Breast epithelium (tissue), 4 donors: ENCODE data around the gene CPNE9. TPM values are rescaled to one million over a fixed set of nuclear protein-coding genes. Genes with fewer than 3 reads are reported as not detected.

Experiments used
- DNase-seq, 2 donors: peaks; one replicate each; pipeline ENCODE4 v3.0.0-alpha.2; 2019; ENCODE audit warnings: low spot score in 2 of 2
- H3K27ac ChIP-seq, 2 donors: fragments of 200-600 bp; sonication (generic) in 1 of 2; one replicate each; pipeline ENCODE4 v1.5.1; 2016 to 2019; ENCODE audit warnings: mild to moderate bottlenecking in 1 of 2
- H3K27me3 ChIP-seq, 2 donors: fragments of 200-600 bp; sonication (generic) in 1 of 2; one replicate each; pipeline versions ENCODE4 v1.5.1 to v1.6.0; 2017 to 2019; ENCODE audit warnings: control low read depth in 1 of 2, mild to moderate bottlenecking in 1 of 2
- H3K36me3 ChIP-seq: fragments of 200-600 bp; one replicate; pipeline ENCODE4 v1.5.1; 2019
- H3K4me1 ChIP-seq, 2 donors: fragments of 200-600 bp; sonication (generic); one replicate each; pipeline ENCODE4 v1.5.1; 2016 to 2019; ENCODE audit warnings: control low read depth in 1 of 2
- H3K4me3 ChIP-seq, 3 donors: fragments of 200-600 bp; sonication (generic); 1 replicate in 2 of 3; 2 replicates in 1 of 3; pipeline ENCODE4 v1.5.1; 2016 to 2019; ENCODE audit warnings: mild to moderate bottlenecking in 3 of 3, moderate library complexity in 2 of 3
- H3K9me3 ChIP-seq, 2 donors: fragments of 200-600 bp; sonication (generic) in 1 of 2; one replicate each; pipeline ENCODE4 v1.5.1; 2016 to 2019; ENCODE audit warnings: control low read depth in 1 of 2
- POLR2A ChIP-seq: fragments of 450-650 bp; IDR thresholded peaks from one replicate; pipeline ENCODE4 v1.6.1; 2016; ENCODE audit warnings: antibody characterized with exemption, mild to moderate bottlenecking, moderate library complexity
- POLR2AphosphoS5 ChIP-seq, 3 donors: sonication (generic); formaldehyde crosslinking; IDR thresholded peaks; one replicate each; pipeline ENCODE4 v1.6.1; 2017; ENCODE audit warnings: antibody characterized with exemption in 3 of 3
- intact Hi-C: fragments of 100-400 bp; cut with DNase I; formaldehyde crosslinking; loops from one replicate; pipeline ENCODE4 v1.15.1; 2023; ENCODE audit warnings: low total_unique reads
- total RNA-seq, 3 donors: library from RNA; depleted of rRNA; stranded (reverse); fragments of >200 nt; gene quantifications; one replicate each; pipeline ENCODE4 v1.1.0, GENCODE V29; 2016
- TF ChIP-seq, protein P1 (sequence below), 3 donors: fragments of 450-650 bp; IDR thresholded peaks; one replicate each; pipeline ENCODE4 v1.5.1; 2016 to 2017; ENCODE audit warnings: antibody characterized with exemption in 3 of 3, mild to moderate bottlenecking in 3 of 3, moderate library complexity in 3 of 3

CPNE9 gene
- total RNA-seq, 3 donors from 2014 or later = not detected

DNA sequence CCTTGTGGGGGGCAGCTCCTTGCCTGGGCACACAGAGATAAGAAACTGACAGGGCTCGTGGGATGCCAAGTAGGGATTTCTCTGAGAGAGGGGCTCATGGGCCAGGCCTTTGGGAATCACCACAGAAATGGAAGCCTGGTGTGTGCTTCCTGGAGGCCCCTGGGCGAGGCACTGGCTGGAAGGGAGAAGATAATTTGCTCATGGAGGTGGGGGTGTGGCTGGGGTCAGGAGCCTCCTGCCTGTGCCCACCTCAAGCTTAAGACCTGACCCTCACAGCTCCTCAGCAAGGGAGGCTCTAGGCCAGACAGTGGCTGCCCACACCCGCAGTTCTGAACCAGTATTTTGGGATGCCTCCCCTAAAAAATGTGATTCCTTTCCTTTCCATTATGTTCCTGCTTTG, 16.9 kb upstream of the CPNE9 start:
- intact Hi-C loops = no loop called here
- Histone ChIP-seq H3K4me3 (no peak overlapping the region), H3K27me3 (no peaks in the 10 kb centered on the region), H3K27ac (no peak overlapping the region), H3K9me3 (no peaks in the 10 kb centered on the region), H3K4me1 (no peaks in the 10 kb centered on the region), H3K36me3 (peaks cover 59% of the 10 kb centered on the region)
- no peak for TF ChIP-seq POLR2A
- TF ChIP-seq, protein P1, sequence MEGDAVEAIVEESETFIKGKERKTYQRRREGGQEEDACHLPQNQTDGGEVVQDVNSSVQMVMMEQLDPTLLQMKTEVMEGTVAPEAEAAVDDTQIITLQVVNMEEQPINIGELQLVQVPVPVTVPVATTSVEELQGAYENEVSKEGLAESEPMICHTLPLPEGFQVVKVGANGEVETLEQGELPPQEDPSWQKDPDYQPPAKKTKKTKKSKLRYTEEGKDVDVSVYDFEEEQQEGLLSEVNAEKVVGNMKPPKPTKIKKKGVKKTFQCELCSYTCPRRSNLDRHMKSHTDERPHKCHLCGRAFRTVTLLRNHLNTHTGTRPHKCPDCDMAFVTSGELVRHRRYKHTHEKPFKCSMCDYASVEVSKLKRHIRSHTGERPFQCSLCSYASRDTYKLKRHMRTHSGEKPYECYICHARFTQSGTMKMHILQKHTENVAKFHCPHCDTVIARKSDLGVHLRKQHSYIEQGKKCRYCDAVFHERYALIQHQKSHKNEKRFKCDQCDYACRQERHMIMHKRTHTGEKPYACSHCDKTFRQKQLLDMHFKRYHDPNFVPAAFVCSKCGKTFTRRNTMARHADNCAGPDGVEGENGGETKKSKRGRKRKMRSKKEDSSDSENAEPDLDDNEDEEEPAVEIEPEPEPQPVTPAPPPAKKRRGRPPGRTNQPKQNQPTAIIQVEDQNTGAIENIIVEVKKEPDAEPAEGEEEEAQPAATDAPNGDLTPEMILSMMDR (IDR thresholded peaks at IDR 0.05) = no peak
- no peak for TF ChIP-seq POLR2AphosphoS5 (IDR thresholded peaks at IDR 0.05)
- no peak for DNase-seq

DNA sequence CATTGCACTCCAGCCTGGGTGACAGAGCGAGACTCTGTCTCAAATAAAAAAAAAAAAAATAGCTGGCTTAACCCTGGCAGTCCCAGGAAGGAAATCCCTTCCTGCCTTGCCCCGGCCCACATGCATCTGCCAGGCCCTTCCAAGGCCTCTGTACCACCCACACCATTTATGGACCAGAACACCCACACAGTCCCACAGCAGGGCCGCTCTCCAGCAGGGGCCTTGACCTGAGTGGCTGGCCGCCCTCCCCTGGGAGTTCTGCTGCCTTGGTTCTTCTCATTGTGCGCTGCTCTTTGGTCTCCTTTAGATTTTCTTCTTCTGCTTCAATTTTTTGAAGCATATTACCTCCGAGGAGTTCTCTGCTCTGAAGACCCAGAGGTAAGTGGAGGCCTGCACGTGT, 16.1 kb upstream of the CPNE9 start:
- H3K27ac ChIP-seq = no peak overlapping the region
- no peaks in the 10 kb centered on the region for H3K9me3 ChIP-seq
- H3K36me3 ChIP-seq = peaks cover 52% of the 10 kb centered on the region
- H3K4me3 ChIP-seq = no peak overlapping the region
- no peaks in the 10 kb centered on the region for H3K27me3 ChIP-seq
- no peak for TF ChIP-seq POLR2A
- TF ChIP-seq, protein P1 (IDR thresholded peaks at IDR 0.05) = no peak
- TF ChIP-seq POLR2AphosphoS5 (IDR thresholded peaks at IDR 0.05) = no peak
- DNase-seq = no peak
- H3K4me1 ChIP-seq = no peaks in the 10 kb centered on the region
- intact Hi-C loops = no loop called here

DNA sequence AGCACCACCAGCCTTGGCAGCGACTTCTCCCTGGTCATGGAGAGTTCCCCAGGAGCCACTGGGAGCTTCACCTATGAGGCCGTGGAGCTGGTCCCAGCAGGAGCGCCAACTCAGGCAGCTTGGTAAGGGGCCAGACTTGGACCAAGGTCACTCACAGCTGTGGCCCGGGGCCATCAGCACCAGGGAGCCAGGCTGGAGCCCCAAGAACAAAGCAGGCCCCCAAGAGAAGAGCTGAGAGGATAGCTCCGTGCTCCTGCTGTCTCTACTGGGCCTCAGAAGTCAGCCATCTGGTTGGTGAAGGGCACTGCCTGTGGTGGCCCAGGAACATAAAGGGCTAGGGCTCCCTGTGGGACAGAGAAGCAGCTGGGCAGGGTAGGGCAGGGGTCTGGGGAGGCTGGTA, 14.7 kb upstream of the CPNE9 start:
- Histone ChIP-seq H3K9me3 (no peaks in the 10 kb centered on the region), H3K27ac (no peak overlapping the region), H3K27me3 (no peaks in the 10 kb centered on the region), H3K36me3 (peaks cover 40% of the 10 kb centered on the region), H3K4me3 (no peak overlapping the region), H3K4me1 (no peaks in the 10 kb centered on the region)
- no peak for DNase-seq
- no peak for TF ChIP-seq POLR2A
- TF ChIP-seq, protein P1 (IDR thresholded peaks at IDR 0.05) = no peak
- TF ChIP-seq POLR2AphosphoS5 (IDR thresholded peaks at IDR 0.05) = no peak
- intact Hi-C loops = no loop called here

DNA sequence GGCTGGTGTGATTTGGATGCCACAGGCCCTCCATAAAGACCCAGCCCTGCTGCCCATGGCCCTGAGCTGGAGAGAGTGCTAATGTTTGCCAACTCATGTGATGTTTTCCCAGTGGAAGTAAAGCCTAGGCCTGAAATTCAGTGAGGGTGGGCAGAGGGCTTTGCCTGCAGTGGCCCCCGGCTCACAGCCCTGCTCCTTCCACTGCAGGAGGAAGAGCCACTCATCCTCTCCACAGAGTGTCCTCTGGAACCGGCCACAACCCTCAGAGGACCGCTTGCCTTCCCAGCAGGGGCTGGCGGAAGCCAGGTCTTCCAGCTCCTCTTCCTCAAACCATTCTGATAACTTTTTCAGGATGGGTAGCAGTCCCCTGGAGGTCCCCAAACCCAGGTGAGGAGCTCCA, 13.9 kb upstream of the CPNE9 start:
- Histone ChIP-seq H3K36me3 (peaks cover 34% of the 10 kb centered on the region), H3K4me1 (no peaks in the 10 kb centered on the region), H3K27ac (no peak overlapping the region), H3K9me3 (no peaks in the 10 kb centered on the region), H3K27me3 (no peaks in the 10 kb centered on the region), H3K4me3 (no peak overlapping the region)
- DNase-seq = no peak
- intact Hi-C loops = no loop called here
- TF ChIP-seq POLR2AphosphoS5 (IDR thresholded peaks at IDR 0.05) (no peak), POLR2A (no peak)

DNA sequence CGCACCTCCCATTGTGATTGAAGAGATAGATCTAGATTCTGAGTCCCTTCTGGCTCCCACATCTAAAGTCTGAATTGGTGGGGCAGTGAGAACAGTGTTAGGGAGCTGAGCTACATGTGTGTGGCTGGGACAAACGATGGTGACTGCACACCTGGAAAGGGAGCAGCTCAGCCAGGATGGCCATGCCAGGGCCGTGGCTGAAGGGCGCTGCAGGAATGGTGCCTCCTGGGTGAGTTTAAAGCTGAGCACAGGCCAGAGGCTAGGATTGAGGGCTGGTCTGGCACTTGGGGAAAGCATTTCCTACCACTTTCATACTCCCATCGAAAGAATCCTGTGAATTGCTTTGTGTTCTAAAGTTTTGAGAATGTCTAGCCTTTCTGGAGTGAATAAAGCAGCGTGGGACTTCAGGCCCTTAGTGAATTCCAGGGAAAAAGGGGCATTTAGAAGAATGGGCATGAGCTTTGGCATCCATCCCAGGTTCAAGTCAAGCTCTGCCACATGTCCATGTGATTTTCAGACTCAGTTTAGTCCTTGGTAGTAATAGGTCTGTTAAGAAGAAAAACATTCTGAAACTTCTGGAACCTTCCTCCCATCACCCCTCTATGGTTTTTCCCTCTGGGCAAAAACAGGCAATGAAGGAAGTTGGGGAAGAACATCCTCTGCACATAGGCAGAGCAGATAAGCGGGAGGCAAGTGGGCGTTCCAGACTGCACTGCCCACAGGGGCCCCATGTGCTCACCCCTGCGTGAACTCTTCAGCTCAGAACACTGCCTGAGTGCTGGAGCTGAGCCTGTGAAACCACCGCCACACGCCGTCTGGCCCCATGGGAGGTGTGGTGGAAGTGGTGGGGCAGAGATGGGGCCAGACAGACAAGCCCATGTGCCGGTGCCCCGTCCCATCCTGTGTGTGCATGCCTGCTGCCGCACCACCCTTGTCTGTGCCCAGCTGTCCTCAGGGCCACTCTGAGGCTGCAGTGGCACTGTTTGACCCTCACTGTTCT, 12.9 kb upstream of the CPNE9 start:
- Histone ChIP-seq H3K4me3 (no peak overlapping the region), H3K9me3 (no peaks in the 10 kb centered on the region), H3K4me1 (no peaks in the 10 kb centered on the region), H3K27ac (no peak overlapping the region), H3K27me3 (no peaks in the 10 kb centered on the region), H3K36me3 (peaks cover 29% of the 10 kb centered on the region)
- DNase-seq = no peak
- TF ChIP-seq POLR2AphosphoS5 (IDR thresholded peaks at IDR 0.05) (no peak), POLR2A (no peak)
- TF ChIP-seq, protein P1 (IDR thresholded peaks at IDR 0.05) = no peak
- intact Hi-C loops = no loop called here
